K562 (cell line): ENCODE data around the gene DYRK1A. TPM values are rescaled to one million over a fixed set of nuclear protein-coding genes. Genes with fewer than 3 reads are reported as not detected.

Experiments used
- LEF1 ChIP-seq: fragments of 450-650 bp; IDR thresholded peaks from 2 replicates; pipeline ENCODE4 v1.6.1; 2016; ENCODE audit warnings: mild to moderate bottlenecking
- MAFG ChIP-seq: fragments of 450-650 bp; conservative IDR thresholded peaks from 2 replicates; pipeline ENCODE4 v1.6.1; 2016; ENCODE audit warnings: missing genetic modification characterization, missing compliant biosample characterization
- SMARCE1 ChIP-seq: fragments of 450-650 bp; IDR thresholded peaks from 2 replicates; pipeline ENCODE4 v1.7.1; 2016; ENCODE audit warnings: mild to moderate bottlenecking
- polyA plus RNA-seq, 8 experiments: library from polyadenylated mRNA; depleted of rRNA in 4 of 8; stranded (reverse) in 5 of 8; unstranded in 3 of 8; fragments of >200 nt; fragmentation: Nextera tagmentation in 2 of 8; fragmentation: Illumina TruSeq in 1 of 8; extraction: Ambion mirVana in 2 of 8; extraction: Trizol in 1 of 8; gene quantifications; 2 replicates each; pipeline versions ENCODE4 v1.2.1 to v1.2.3, GENCODE V29; 2011 to 2014; ENCODE audit warnings: inconsistent platforms in 1 of 8, missing spikeins in 1 of 8
- total RNA-seq, 7 experiments: library from RNA; depleted of rRNA in 6 of 7; stranded (reverse); fragments of >200 nt in 6 of 7; fragmentation: Illumina TruSeq in 2 of 7; extraction: Trizol in 2 of 7; gene quantifications; 2 replicates each; pipeline versions ENCODE4 v1.2.1 to v1.2.3, GENCODE V29; 2011 to 2021; ENCODE audit warnings: low replicate concordance in 1 of 7
- TF ChIP-seq, protein P1 (sequence below): fragments of 250-450 bp; sonication (Bioruptor Pico); IDR thresholded peaks from 2 replicates; pipeline ENCODE4 v1.8.0; 2022; ENCODE audit warnings: moderate library complexity, mild to moderate bottlenecking, inconsistent platforms
- TF ChIP-seq, protein P2 (sequence below), 2 experiments: IDR thresholded peaks in 1 of 2; conservative IDR thresholded peaks in 1 of 2; 2 replicates each; pipeline ENCODE4 v1.6.1; 2016; ENCODE audit warnings: low read depth in 2 of 2, mild to moderate bottlenecking in 1 of 2, missing compliant biosample characterization in 1 of 2, missing genetic modification characterization in 1 of 2, moderate library complexity in 1 of 2

DYRK1A gene
- total and polyA plus RNA-seq, 9 of the 15 experiments (the other 6 are each of a cell fraction or from before 2014, with no cell fraction given), result 3.7 to 64.8 (median 42.3) TPM

DNA sequence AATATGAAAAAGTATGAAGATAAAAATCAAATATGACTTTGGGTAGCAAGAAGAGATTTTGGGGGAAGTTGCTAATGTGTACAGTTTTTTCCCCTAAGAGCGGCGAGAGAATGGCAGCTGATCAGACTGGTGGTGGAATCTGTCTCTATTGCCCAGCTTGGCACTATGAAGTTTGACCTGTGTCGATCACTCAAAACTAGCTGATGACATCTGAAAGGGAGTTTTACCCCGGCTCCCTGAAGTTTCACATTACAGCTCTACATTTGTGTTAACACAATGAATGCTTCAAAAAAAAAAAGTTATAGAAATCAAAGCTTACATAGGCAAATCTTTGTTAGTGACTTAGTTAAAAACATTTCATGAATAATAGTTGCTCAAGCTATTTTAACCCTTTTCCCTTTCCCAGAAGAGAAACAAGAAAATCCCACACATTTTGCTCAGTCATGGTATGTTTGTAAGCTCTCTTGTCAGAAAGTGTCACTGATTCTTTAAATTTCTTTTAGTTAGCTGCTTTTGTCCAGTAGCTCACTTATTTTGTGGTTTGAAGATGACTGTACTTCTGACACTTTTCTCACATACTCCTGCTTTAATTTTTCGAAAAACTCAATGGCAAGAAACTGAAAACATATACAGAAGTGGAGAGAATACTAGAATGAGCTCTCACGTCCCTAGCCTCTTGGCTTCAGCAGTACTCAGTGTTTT, 41.3 kb downstream of the DYRK1A start (continued):
- TF ChIP-seq, protein P1, sequence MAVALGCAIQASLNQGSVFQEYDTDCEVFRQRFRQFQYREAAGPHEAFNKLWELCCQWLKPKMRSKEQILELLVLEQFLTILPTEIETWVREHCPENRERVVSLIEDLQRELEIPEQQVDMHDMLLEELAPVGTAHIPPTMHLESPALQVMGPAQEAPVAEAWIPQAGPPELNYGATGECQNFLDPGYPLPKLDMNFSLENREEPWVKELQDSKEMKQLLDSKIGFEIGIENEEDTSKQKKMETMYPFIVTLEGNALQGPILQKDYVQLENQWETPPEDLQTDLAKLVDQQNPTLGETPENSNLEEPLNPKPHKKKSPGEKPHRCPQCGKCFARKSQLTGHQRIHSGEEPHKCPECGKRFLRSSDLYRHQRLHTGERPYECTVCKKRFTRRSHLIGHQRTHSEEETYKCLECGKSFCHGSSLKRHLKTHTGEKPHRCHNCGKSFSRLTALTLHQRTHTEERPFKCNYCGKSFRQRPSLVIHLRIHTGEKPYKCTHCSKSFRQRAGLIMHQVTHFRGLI (CRISPR knock-in tag), result no peak
- TF ChIP-seq LEF1 (no peak), SMARCE1 (0 out of 2 replicates have a peak, but pooled peaks have one; percentile 42), MAFG (peak; percentile 86)
- TF ChIP-seq, protein P2, sequence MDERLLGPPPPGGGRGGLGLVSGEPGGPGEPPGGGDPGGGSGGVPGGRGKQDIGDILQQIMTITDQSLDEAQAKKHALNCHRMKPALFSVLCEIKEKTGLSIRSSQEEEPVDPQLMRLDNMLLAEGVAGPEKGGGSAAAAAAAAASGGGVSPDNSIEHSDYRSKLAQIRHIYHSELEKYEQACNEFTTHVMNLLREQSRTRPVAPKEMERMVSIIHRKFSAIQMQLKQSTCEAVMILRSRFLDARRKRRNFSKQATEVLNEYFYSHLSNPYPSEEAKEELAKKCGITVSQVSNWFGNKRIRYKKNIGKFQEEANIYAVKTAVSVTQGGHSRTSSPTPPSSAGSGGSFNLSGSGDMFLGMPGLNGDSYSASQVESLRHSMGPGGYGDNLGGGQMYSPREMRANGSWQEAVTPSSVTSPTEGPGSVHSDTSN (CRISPR knock-in tag; IDR thresholded peaks at IDR 0.05; ENCODE audit: low read depth), result no peak
- TF ChIP-seq, protein P2 (tag; conservative IDR thresholded peaks at IDR 0.05; ENCODE audit: low read depth), result peak; percentile 53
